Ascending aorta (tissue), 2 donors: ENCODE data around the gene CMTM2. TPM values are rescaled to one million over a fixed set of nuclear protein-coding genes. Genes with fewer than 3 reads are reported as not detected.

ENCODE experiments used
- DNase-seq, 2 donors: peaks; one replicate each; pipeline ENCODE4 v3.0.0-alpha.2; 2019; ENCODE audit warnings: low spot score in 2 of 2
- H3K27ac ChIP-seq, 2 donors: fragments of 200-600 bp; sonication (generic); one replicate each; pipeline ENCODE4 v1.5.1; 2016 to 2017; ENCODE audit warnings: mild to moderate bottlenecking in 1 of 2
- H3K27me3 ChIP-seq: fragments of 200-600 bp; sonication (generic); one replicate; pipeline ENCODE4 v1.5.1; 2017
- H3K36me3 ChIP-seq, 2 donors: fragments of 200-600 bp; sonication (generic); one replicate each; pipeline ENCODE4 v1.5.1; 2016
- H3K4me1 ChIP-seq, 2 donors: fragments of 200-600 bp; sonication (generic); one replicate each; pipeline ENCODE4 v1.5.1; 2016 to 2017; ENCODE audit warnings: mild to moderate bottlenecking in 1 of 2
- H3K4me3 ChIP-seq, 2 donors: fragments of 200-600 bp; sonication (generic); one replicate each; pipeline ENCODE4 v1.5.1; 2016 to 2017; ENCODE audit warnings: mild to moderate bottlenecking in 1 of 2
- H3K9me3 ChIP-seq, 2 donors: fragments of 200-600 bp; sonication (generic); one replicate each; pipeline ENCODE4 v1.5.1; 2016
- intact Hi-C: fragments of 100-400 bp; cut with DNase I; formaldehyde crosslinking; loops from one replicate; pipeline ENCODE4 v1.15.1; 2023
- total RNA-seq: library from RNA; depleted of rRNA; stranded (reverse); fragments of >200 nt; gene quantifications from one replicate; pipeline ENCODE4 v1.1.0, GENCODE V29; 2016
- TF ChIP-seq, protein P1 (sequence below), 3 experiments: fragments of 200-600 bp in 2 of 3; fragments of 450-650 bp in 1 of 3; sonication (generic) in 2 of 3; IDR thresholded peaks; one replicate each; pipeline ENCODE4 v1.5.1; 2016 to 2019; ENCODE audit warnings: antibody characterized with exemption in 3 of 3, mild to moderate bottlenecking in 1 of 3, moderate library complexity in 1 of 3

The CMTM2 gene
- total RNA-seq, 1 donor from 2014 or later, result not detected

DNA sequence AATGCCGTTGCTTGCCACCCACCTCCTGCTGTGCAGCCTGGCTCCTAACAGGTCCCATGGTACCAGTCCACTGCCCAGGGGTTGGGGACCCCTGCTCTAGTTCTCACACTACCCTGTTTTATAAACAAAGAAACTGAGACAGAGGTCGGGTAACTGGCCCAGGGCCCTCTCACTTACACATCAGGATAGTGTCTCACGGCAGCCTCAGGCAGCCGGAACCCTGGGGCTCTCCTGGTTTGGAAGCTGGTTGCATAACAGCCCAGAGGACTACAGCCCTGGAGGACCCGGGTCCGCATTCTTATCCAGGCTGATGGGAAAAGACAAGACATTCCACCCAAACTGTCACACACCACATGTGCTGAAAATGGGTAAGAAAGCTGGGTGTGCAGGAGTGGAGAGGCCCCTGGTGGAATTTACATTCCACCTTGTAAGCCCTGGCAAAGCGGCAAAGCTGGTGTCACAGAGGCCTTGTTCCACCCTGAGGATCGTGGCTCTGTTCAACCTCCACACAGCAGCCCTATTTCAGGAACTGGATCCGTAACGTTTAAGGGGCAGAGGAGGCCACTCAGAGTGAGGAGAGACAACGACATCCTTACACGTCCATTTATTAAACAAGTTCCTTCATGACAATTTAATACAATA lies 35.0 kb downstream of the CMTM2 start:
- TF ChIP-seq, protein P1, sequence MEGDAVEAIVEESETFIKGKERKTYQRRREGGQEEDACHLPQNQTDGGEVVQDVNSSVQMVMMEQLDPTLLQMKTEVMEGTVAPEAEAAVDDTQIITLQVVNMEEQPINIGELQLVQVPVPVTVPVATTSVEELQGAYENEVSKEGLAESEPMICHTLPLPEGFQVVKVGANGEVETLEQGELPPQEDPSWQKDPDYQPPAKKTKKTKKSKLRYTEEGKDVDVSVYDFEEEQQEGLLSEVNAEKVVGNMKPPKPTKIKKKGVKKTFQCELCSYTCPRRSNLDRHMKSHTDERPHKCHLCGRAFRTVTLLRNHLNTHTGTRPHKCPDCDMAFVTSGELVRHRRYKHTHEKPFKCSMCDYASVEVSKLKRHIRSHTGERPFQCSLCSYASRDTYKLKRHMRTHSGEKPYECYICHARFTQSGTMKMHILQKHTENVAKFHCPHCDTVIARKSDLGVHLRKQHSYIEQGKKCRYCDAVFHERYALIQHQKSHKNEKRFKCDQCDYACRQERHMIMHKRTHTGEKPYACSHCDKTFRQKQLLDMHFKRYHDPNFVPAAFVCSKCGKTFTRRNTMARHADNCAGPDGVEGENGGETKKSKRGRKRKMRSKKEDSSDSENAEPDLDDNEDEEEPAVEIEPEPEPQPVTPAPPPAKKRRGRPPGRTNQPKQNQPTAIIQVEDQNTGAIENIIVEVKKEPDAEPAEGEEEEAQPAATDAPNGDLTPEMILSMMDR (IDR thresholded peaks at IDR 0.05), result no peak
- H3K4me3 ChIP-seq, result no peak overlapping the region
- no peak overlapping the region for H3K27ac ChIP-seq
- DNase-seq, result no peak
- intact Hi-C loops, result no loop called here
- H3K4me1 ChIP-seq, result peaks cover 0 to 11% of the 10 kb centered on the region in 2 donors
- no peaks in the 10 kb centered on the region for H3K9me3 ChIP-seq
- H3K36me3 ChIP-seq, result peaks cover 30 to 48% of the 10 kb centered on the region in 2 donors
- no peaks in the 10 kb centered on the region for H3K27me3 ChIP-seq

DNA sequence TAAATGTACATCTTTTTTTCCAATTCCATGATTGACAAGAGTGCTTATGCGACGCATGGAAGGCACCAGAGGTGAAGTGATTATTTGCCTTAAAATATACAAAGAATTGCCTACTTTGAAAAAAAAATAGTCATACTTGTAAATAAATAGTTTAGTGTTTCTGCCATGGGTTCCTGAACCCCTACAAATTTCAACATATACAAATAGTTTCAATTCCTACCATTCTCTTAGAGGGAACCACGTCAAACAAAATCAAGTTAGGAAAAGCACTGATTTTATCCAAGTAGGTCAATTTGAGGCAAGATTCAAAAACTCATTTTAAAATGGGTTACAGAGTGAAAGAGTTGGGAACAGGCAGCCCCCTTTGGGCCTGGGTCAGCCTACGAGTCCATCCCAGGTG lies 36.9 kb downstream of the CMTM2 start:
- TF ChIP-seq, protein P1 (IDR thresholded peaks at IDR 0.05), result no peak
- Histone ChIP-seq H3K4me1 (peaks cover 0 to 11% of the 10 kb centered on the region in 2 donors), H3K9me3 (no peaks in the 10 kb centered on the region), H3K27me3 (no peaks in the 10 kb centered on the region), H3K36me3 (peaks cover 19 to 31% of the 10 kb centered on the region in 2 donors), H3K4me3 (no peak overlapping the region), H3K27ac (no peak overlapping the region)
- no peak for DNase-seq
- intact Hi-C loops, result no loop called here

DNA sequence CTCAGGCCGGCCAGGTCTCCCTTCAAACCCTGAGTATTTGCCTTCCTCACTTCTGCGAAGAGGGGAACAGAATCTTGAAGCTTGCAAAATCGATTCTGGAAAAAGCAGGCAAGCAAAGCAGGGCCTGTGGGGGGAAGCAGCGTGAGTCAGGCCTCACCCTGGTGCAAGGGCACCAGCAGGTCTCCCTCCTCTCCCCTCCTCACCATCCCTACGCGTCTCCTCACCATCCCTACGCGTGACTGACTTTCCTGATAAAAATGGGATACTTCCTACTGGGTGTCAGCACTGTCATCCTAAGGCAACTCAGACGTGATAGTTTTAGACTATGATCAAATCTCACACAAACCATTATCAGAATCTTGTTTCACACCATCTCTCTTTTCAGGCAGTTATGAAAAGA lies 37.3 kb downstream of the CMTM2 start:
- DNase-seq, result no peak
- Histone ChIP-seq H3K4me1 (peaks cover 0 to 11% of the 10 kb centered on the region in 2 donors), H3K36me3 (peaks cover 19 to 29% of the 10 kb centered on the region in 2 donors), H3K27me3 (no peaks in the 10 kb centered on the region), H3K9me3 (no peaks in the 10 kb centered on the region), H3K4me3 (no peak overlapping the region), H3K27ac (no peak overlapping the region)
- TF ChIP-seq, protein P1 (IDR thresholded peaks at IDR 0.05), result no peak
- intact Hi-C loops, result no loop called here

DNA sequence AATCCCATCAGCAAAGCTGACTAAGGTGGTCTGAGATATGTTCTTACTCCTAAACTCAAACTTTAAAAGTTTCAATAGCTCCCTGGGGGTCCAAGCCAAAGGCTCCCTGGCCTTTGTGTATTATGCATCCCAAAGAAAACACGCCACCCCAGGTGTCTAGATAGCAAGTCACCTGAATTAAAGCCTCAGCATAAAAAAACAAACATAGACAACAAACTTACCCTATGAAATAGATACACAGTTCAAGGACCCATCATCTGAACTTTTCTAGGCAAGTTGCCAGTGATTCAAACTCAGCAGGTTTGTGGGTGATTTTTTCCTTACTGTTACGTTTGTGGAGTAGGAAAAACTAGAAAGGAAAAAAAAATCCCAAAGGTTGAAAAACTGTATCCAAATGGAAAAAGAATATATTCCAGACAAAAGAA lies 37.8 kb downstream of the CMTM2 start:
- H3K27ac ChIP-seq, result no peak overlapping the region
- no peaks in the 10 kb centered on the region for H3K9me3 ChIP-seq
- DNase-seq, result no peak
- intact Hi-C loops, result no loop called here
- TF ChIP-seq, protein P1 (IDR thresholded peaks at IDR 0.05), result no peak
- H3K4me1 ChIP-seq, result peaks cover 0 to 11% of the 10 kb centered on the region in 2 donors
- H3K27me3 ChIP-seq, result no peaks in the 10 kb centered on the region
- H3K4me3 ChIP-seq, result no peak overlapping the region
- H3K36me3 ChIP-seq, result peaks cover 16 to 28% of the 10 kb centered on the region in 2 donors

DNA sequence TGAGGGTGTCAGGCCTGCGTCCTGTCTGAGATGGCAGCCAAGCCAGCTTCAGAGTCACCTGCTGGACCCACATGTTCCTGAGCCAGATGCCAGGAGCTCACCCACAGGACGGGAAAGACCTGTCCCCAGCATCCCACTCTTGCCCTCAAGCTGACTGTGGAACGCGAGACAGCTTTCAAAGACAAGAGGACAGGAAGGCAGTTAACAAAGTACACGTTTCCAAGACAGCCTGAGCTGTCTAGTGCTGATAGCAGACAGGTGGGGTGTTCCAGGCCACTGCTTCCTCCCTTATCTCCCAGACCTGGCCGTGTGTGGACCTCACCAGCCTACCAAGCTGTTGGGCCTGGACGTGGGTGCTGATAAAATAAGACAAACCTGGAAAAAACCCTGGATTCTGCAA lies 38.5 kb downstream of the CMTM2 start:
- H3K4me3 ChIP-seq, result no peak overlapping the region
- TF ChIP-seq, protein P1 (IDR thresholded peaks at IDR 0.05), result no peak
- H3K36me3 ChIP-seq, result peaks cover 9 to 21% of the 10 kb centered on the region in 2 donors
- intact Hi-C loops, result no loop called here
- no peak overlapping the region for H3K27ac ChIP-seq
- no peak for DNase-seq
- no peaks in the 10 kb centered on the region for H3K27me3 ChIP-seq
- no peaks in the 10 kb centered on the region for H3K9me3 ChIP-seq
- peaks cover 0 to 11% of the 10 kb centered on the region in 2 donors for H3K4me1 ChIP-seq
